ENCODE data around the gene OR52W1. TPM values are rescaled to one million over a fixed set of nuclear protein-coding genes. Genes with fewer than 3 reads are reported as not detected.
"Not testable (repeated sequence)": the region's sequence is repeated elsewhere in the genome, so short reads cannot be mapped to it uniquely, and the experiment has no call there.

OR52W1 gene
- polyA plus RNA-seq, 1 donor from 2014 or later: not detected

DNA sequence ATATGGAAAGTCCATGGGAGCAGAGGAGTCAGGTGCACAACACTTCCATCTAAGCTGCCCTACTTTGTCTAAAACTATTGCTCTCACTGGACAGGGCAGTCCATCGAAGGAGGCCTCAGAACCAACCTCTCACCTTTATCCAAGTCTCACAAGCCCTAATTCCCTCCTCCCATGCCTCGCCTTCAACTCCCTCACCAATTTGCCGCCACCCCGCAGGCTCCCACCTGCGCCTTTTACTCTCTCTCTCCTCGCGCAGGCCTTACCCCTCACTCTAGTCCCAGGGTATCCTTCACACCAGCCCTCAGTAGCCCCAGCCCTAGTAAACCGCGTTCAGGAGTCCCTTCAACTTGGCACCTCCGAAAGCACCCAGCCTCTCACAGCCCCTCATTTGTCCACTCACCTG, 35.0 kb downstream of the OR52W1 start:
- H3K4me3 Mint-ChIP-seq: peak overlapping the region; percentile 85 to 99 (median 98)
- no peaks in the 10 kb centered on the region for H3K9me3 Mint-ChIP-seq
- H3K27me3 Mint-ChIP-seq: peaks cover 2% of the 10 kb centered on the region
- peaks cover 21 to 34% (median 33%) of the 10 kb centered on the region in 3 donors for H3K4me1 Mint-ChIP-seq
- H3K27ac Mint-ChIP-seq: peak overlapping the region; percentile 84 to 97 (median 96)
- H3K36me3 Mint-ChIP-seq: no peaks in the 10 kb centered on the region

DNA sequence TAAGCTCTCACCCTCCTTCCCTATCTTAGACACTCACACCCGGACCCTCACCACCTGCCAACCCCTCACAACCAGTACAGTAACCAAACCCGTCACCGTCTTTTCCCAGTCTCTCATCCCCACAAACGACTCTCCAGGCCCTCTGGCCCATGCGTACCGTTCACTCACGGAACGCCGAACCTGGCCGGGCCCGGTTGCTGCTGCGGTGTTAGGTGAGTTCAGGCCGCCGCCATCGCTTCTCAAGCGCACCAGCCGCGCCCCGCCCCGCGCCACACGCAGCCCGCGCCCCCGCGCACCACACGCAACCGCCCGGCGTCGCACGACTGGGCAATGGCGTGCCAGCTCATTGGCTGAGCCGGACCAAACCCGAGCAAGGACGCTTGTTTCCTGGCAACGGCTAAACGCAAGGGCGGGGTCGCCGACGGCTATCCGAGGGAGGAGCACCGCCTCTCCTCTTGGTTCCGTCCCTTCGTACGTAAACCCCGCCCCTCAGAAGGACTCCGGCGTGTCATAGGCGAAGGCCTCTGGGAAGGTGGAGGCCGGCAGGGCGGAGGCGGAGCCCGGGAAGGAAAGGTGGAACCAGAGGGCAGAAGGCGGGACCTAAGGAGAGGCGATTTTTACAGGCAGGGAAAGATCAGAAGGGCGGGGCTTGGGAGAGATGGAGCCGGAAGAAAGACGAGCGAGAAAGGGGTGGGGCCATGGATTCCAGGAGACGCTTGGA, 35.5 kb downstream of the OR52W1 start, which contains the start of gene FHIP1B:
Gene FHIP1B, minus strand, starts transcription at position 250 of the 721 bp plus-strand sequence. CDS start 10,120 bp downstream, outside the sequence.
- Mint-ChIP-seq H3K27me3 (peaks cover 2% of the 10 kb centered on the region), H3K27ac (peak within 1 kb of the TSS; percentile 84 to 97 (median 96)), H3K4me3 (peak within 1 kb of the TSS; percentile 85 to 99 (median 98)), H3K4me1 (peaks cover 17 to 32% (median 29%) of the 10 kb centered on the region in 3 donors), H3K36me3 (no peaks in the 10 kb centered on the region), H3K9me3 (no peaks in the 10 kb centered on the region)

DNA sequence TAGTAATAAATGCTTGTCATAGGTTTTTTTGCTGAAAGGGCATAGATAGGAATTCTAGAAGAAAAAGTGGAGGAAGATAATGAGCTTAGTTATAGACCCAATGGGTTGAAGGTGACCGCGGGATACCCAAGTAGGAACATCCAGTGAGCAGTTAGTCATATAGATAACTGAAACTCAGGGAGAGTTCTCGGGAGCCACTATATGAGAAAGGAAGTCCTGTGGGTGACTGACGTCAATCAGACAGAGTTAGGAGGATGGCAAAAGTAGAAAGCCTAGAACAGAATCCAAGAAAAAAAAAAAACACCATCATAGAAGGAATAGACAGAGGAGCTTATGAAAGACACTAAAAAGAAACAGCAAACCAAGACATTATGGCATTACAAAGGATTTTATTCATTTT, 38.2 kb downstream of the OR52W1 start:
- no peak overlapping the region for H3K4me3 Mint-ChIP-seq
- no peaks in the 10 kb centered on the region for H3K36me3 Mint-ChIP-seq
- H3K4me1 Mint-ChIP-seq: peaks cover 8 to 21% (median 13%) of the 10 kb centered on the region in 3 donors
- no peak overlapping the region for H3K27ac Mint-ChIP-seq
- no peaks in the 10 kb centered on the region for H3K9me3 Mint-ChIP-seq
- peaks cover 7% of the 10 kb centered on the region for H3K27me3 Mint-ChIP-seq

DNA sequence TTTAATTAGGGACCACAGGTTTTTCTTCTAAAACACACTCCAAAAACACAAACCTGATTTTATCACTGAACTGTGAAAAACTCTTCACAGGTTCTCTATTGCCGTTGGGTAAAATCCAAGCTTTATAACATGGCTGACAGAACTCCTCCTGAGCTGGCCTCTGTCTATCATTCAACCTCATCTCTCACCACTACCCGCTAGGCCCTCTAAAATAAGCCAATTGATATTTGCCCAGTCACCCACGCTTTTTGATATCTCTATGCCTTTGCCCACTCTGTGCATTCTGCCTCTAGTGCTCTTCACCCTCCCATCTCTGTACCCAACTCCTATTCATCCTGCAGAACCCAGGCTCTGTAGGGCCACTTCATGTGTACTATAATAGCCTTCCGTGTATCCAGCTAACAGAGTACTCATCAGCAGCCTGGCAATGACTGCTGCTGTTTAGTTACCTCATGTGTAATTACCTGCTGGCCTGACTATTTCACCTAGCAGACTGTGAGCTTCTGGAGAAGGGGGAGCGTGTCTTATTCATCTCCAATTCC, 38.8 kb downstream of the OR52W1 start:
- peaks cover 2% of the 10 kb centered on the region for H3K36me3 Mint-ChIP-seq
- H3K9me3 Mint-ChIP-seq: no peaks in the 10 kb centered on the region
- no peak overlapping the region for H3K4me3 Mint-ChIP-seq
- peaks cover 8 to 20% (median 13%) of the 10 kb centered on the region in 3 donors for H3K4me1 Mint-ChIP-seq
- H3K27ac Mint-ChIP-seq: no peak overlapping the region
- H3K27me3 Mint-ChIP-seq: peaks cover 7% of the 10 kb centered on the region

DNA sequence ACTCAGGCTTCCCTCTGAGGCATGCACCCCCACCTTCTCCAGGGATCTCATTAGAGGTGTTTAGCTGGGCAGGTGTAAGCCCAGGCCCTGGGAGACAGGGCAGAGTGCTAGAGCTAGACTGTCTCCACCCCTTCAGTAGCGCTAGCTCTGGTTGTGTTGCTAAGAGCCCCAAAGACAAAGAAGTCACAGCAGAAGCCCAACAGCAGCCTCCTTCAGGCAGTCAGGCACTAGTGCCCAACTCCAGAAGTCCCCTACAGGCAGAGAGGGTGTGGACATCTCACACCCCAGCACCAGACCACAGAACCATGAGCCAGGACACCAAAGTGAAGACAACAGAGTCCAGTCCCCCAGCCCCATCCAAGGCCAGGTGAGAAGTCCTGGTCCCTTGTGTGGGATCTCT, 39.9 kb downstream of the OR52W1 start, which contains the start of gene CNGA4:
Gene CNGA4, plus strand, starts transcription at position 188 of the 400 bp plus-strand sequence. Its CDS starts 118 bp downstream, at position 306.
- H3K27me3 Mint-ChIP-seq: peaks cover 12% of the 10 kb centered on the region
- H3K9me3 Mint-ChIP-seq: no peaks in the 10 kb centered on the region
- peaks cover 6 to 11% (median 11%) of the 10 kb centered on the region in 3 donors for H3K4me1 Mint-ChIP-seq
- H3K36me3 Mint-ChIP-seq: peaks cover 2% of the 10 kb centered on the region
- peak within 1 kb of the TSS in 1 of 4 donors; percentile 59 for H3K4me3 Mint-ChIP-seq
- peak within 1 kb of the TSS in 1 of 3 donors; percentile 9 for H3K27ac Mint-ChIP-seq

DNA sequence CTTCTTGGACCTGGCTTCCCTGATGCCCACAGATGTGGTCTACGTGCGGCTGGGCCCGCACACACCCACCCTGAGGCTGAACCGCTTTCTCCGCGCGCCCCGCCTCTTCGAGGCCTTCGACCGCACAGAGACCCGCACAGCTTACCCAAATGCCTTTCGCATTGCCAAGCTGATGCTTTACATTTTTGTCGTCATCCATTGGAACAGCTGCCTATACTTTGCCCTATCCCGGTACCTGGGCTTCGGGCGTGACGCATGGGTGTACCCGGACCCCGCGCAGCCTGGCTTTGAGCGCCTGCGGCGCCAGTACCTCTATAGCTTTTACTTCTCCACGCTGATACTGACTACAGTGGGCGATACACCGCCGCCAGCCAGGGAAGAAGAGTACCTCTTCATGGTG, 41.1 kb downstream of the OR52W1 start:
- Mint-ChIP-seq H3K4me1 (peaks cover 2 to 7% (median 4%) of the 10 kb centered on the region in 3 donors), H3K9me3 (no peaks in the 10 kb centered on the region), H3K36me3 (peaks cover 2% of the 10 kb centered on the region), H3K27ac (no peak overlapping the region), H3K4me3 (no peak overlapping the region), H3K27me3 (peaks cover 12% of the 10 kb centered on the region)

DNA sequence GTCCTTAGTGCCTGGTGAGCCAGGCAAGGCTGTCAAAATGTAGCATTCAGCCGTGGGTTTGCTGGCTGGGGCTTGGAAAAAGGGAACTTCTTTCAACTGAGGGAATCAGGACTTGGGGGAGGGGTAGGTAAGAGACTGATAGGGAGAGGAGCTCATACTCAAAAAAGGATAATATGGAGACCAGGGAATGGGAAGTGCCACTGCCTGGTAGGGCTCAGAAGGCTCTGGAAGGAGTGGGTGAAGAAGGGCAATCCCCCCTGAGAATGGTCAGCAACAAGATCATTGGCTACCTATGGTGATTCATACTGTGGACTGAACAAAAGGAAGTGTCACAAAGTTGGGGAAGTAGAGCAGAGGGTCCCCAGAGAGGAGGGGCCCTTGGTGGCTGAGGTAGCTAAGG, 41.8 kb downstream of the OR52W1 start:
- H3K36me3 Mint-ChIP-seq: peaks cover 2% of the 10 kb centered on the region
- H3K27me3 Mint-ChIP-seq: peaks cover 12% of the 10 kb centered on the region
- H3K9me3 Mint-ChIP-seq: no peaks in the 10 kb centered on the region
- no peak overlapping the region for H3K4me3 Mint-ChIP-seq
- no peak overlapping the region for H3K27ac Mint-ChIP-seq
- H3K4me1 Mint-ChIP-seq: peaks cover 0 to 4% (median 0%) of the 10 kb centered on the region in 3 donors

DNA sequence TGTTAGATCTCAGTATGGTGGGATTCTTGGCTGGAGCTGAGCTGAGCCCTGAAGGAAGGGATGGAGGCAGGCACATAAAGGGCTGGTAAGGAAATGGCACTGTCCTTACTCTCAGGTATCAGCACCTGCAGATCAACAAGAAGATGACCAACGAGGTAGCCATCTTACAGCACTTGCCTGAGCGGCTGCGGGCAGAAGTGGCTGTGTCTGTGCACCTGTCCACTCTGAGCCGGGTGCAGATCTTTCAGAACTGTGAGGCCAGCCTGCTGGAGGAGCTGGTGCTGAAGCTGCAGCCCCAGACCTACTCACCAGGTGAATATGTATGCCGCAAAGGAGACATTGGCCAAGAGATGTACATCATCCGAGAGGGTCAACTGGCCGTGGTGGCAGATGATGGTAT, 42.3 kb downstream of the OR52W1 start:
- peaks cover 2% of the 10 kb centered on the region for H3K36me3 Mint-ChIP-seq
- H3K27me3 Mint-ChIP-seq: peaks cover 12% of the 10 kb centered on the region

DNA sequence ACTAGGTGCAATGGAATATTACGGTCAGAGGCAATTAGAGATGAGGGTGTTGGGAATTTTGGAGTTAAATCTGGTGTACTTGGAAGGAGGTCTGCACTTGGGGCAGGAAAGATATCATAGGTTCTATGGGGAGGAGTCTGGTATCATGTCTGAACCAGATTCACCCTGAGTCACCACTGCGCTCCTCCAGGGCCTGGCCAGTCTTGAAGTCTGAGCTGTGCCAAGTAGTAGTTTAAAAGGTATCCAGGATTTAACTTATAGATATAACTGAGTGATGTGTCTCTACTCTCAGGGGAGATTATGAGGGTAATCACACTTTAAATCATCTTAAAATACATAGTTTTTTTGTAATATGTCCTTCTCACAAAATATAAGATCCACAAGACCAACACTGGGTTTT, 46.5 kb downstream of the OR52W1 start:
- Mint-ChIP-seq H3K27ac (no peak overlapping the region), H3K4me1 (no peaks in the 10 kb centered on the region), H3K27me3 (peaks cover 8% of the 10 kb centered on the region), H3K36me3 (peaks cover 2% of the 10 kb centered on the region), H3K4me3 (no peak overlapping the region), H3K9me3 (no peaks in the 10 kb centered on the region)

More for the DNA sequence above, 42.3 kb downstream of the OR52W1 start:
- H3K27ac Mint-ChIP-seq: no peak overlapping the region
- H3K9me3 Mint-ChIP-seq: no peaks in the 10 kb centered on the region
- peaks cover 0 to 4% (median 0%) of the 10 kb centered on the region in 3 donors for H3K4me1 Mint-ChIP-seq
- H3K4me3 Mint-ChIP-seq: no peak overlapping the region

DNA sequence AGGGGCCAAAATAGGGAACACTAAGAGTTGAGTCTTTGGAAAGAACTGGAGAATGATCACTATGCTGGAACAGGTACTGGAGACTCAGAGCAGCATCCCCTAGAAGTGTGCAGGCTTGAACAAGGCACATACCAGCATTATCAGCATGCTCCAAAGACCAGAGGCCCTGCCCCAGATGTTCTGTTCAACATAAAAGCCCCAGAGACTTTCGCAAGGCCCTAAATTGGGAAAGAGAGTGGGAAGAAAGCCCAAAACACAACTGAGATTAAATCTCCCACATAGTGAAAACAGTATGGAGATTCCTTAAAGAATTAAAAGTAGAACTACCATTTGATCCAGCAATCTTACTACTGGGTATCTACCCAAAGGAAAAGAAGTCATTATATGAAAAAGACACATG, 49.2 kb downstream of the OR52W1 start:
- Mint-ChIP-seq H3K36me3 (no peaks in the 10 kb centered on the region), H3K4me1 (no peaks in the 10 kb centered on the region), H3K4me3 (no peak overlapping the region), H3K9me3 (no peaks in the 10 kb centered on the region), H3K27me3 (peaks cover 5% of the 10 kb centered on the region), H3K27ac (no peak overlapping the region)

DNA sequence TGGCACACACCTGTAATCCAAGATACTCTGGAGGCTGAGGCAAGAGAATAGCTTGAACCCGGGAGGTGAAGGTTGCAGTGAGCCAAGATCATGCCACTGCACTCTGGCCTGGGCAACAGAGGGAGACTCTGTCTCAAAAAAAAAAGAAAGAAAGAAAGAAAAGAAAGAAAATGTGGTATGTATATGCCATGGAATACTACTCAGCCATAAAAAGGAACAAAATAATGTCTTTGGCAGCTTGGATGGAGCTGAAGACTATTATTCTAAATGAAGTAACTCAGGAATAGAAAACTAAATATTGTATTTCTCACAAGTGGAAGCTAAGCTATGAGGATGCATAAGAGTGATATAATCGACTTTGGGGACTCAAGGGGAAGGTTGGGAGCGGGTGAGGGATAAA, 49.9 kb downstream of the OR52W1 start:
- H3K27me3 Mint-ChIP-seq, H3K27ac Mint-ChIP-seq, H3K4me3 Mint-ChIP-seq, H3K4me1 Mint-ChIP-seq, H3K9me3 Mint-ChIP-seq, H3K36me3 Mint-ChIP-seq: not testable (repeated sequence)

Other genes with a start within 250 kb of the OR52W1 start
- gene OR56A5, start 230.7 kb upstream of the OR52W1 start, polyA plus RNA-seq: not detected
- gene OR52L1, start 212.2 kb upstream of the OR52W1 start, polyA plus RNA-seq: not detected
- gene OR56A4, start 192.3 kb upstream of the OR52W1 start, polyA plus RNA-seq: not detected
- not detected for gene OR56A1, start 168.5 kb upstream of the OR52W1 start, polyA plus RNA-seq
- not detected for gene OR56B4, start 91.5 kb upstream of the OR52W1 start, polyA plus RNA-seq
- not detected for gene OR52B2, start 28.9 kb upstream of the OR52W1 start, polyA plus RNA-seq
- not detected for gene C11orf42, start 6.3 kb downstream of the OR52W1 start, polyA plus RNA-seq
- gene FHIP1B, start 35.4 kb downstream of the OR52W1 start, polyA plus RNA-seq: 14.9 TPM
- not detected for gene CNGA4, start 39.9 kb downstream of the OR52W1 start, polyA plus RNA-seq
- gene CCKBR, start 60.6 kb downstream of the OR52W1 start, polyA plus RNA-seq: not detected
- gene CAVIN3, start 121.3 kb downstream of the OR52W1 start, polyA plus RNA-seq: not detected
- gene SMPD1, start 191.2 kb downstream of the OR52W1 start, polyA plus RNA-seq: 4.9 TPM
- 21.4 TPM for gene APBB1, start 219.9 kb downstream of the OR52W1 start, polyA plus RNA-seq
- gene HPX, start 241.8 kb downstream of the OR52W1 start, polyA plus RNA-seq: 0.46 TPM